Liver (tissue), 9 donors: ENCODE measurements around the gene FXYD7. TPM values are rescaled to one million over a fixed set of nuclear protein-coding genes. Genes with fewer than 3 reads are reported as not detected.

Experiments
- DNase-seq: peaks from one replicate; pipeline ENCODE4 v3.0.0-alpha.2; 2017; ENCODE audit warnings: low spot score
- H3K27ac ChIP-seq, 2 donors: one replicate each; pipeline ENCODE4 v1.7.0; 2013; ENCODE audit warnings: inconsistent platforms in 2 of 2, low read length in 2 of 2, control low read depth in 1 of 2, low read depth in 1 of 2, mild to moderate bottlenecking in 1 of 2
- H3K27me3 ChIP-seq, 4 donors: one replicate each; pipeline versions ENCODE4 v1.6.1 to v1.7.0; 2013; ENCODE audit warnings: low read length in 3 of 4, inconsistent platforms in 1 of 4, mild to moderate bottlenecking in 1 of 4, moderate library complexity in 1 of 4; ENCODE audit not compliant: control insufficient read depth in 4 of 4, insufficient read depth in 4 of 4
- H3K36me3 ChIP-seq, 4 donors: one replicate each; pipeline versions ENCODE4 v1.6.1 to v1.7.0; 2013; ENCODE audit warnings: low read length in 3 of 4, mild to moderate bottlenecking in 3 of 4, low read depth in 1 of 4, moderate library complexity in 1 of 4; ENCODE audit not compliant: control insufficient read depth in 4 of 4, insufficient read depth in 3 of 4
- H3K4me1 ChIP-seq, 4 donors: one replicate each; pipeline versions ENCODE4 v1.6.1 to v1.7.0; 2013; ENCODE audit warnings: low read length in 3 of 4, mild to moderate bottlenecking in 3 of 4, moderate library complexity in 1 of 4; ENCODE audit not compliant: control insufficient read depth in 4 of 4, insufficient read depth in 4 of 4
- H3K4me3 ChIP-seq, 3 donors: one replicate each; pipeline versions ENCODE4 v1.6.1 to v1.7.0; 2013; ENCODE audit warnings: low read length in 3 of 3, control low read depth in 1 of 3, low read depth in 1 of 3, mild to moderate bottlenecking in 1 of 3
- H3K9ac ChIP-seq, 2 donors: one replicate each; pipeline ENCODE4 v1.7.0; 2013; ENCODE audit warnings: low read length in 2 of 2, mild to moderate bottlenecking in 2 of 2, moderate library complexity in 2 of 2, control low read depth in 1 of 2, low read depth in 1 of 2
- H3K9me3 ChIP-seq, 4 donors: one replicate each; pipeline versions ENCODE4 v1.6.1 to v1.7.0; 2013; ENCODE audit warnings: low read length in 3 of 4; ENCODE audit not compliant: control insufficient read depth in 4 of 4
- ATF3 ChIP-seq: IDR thresholded peaks from 2 replicates; pipeline ENCODE4 v1.6.1; 2016; ENCODE audit warnings: antibody characterized with exemption
- EGR1 ChIP-seq, 2 donors: IDR thresholded peaks; 2 replicates each; pipeline ENCODE4 v1.6.1; 2016 to 2018; ENCODE audit warnings: antibody characterized with exemption in 2 of 2, low read depth in 2 of 2
- FOXA1 ChIP-seq: IDR thresholded peaks from 2 replicates; pipeline ENCODE4 v1.6.1; 2016; ENCODE audit warnings: antibody characterized with exemption
- FOXA2 ChIP-seq: IDR thresholded peaks from 2 replicates; pipeline ENCODE4 v1.6.1; 2016; ENCODE audit warnings: antibody characterized with exemption
- GABPA ChIP-seq, 2 donors: IDR thresholded peaks in 1 of 2; conservative IDR thresholded peaks in 1 of 2; 2 replicates each; pipeline ENCODE4 v1.6.1; 2016; ENCODE audit warnings: antibody characterized with exemption in 2 of 2, mild to moderate bottlenecking in 1 of 2, moderate library complexity in 1 of 2
- HNF4A ChIP-seq, 2 donors: conservative IDR thresholded peaks; 2 replicates each; pipeline ENCODE4 v1.6.1; 2016; ENCODE audit warnings: antibody characterized with exemption in 2 of 2, mild to moderate bottlenecking in 2 of 2
- HNF4G ChIP-seq: IDR thresholded peaks from 2 replicates; pipeline ENCODE4 v1.6.1; 2016; ENCODE audit warnings: antibody characterized with exemption
- JUND ChIP-seq, 2 donors: IDR thresholded peaks; 2 replicates each; pipeline ENCODE4 v1.6.1; 2016; ENCODE audit warnings: antibody characterized with exemption in 2 of 2
- NR2F2 ChIP-seq: IDR thresholded peaks from 2 replicates; pipeline ENCODE4 v1.6.1; 2016; ENCODE audit warnings: antibody characterized with exemption
- RAD21 ChIP-seq, 2 donors: IDR thresholded peaks; 2 replicates each; pipeline ENCODE4 v1.6.1; 2016; ENCODE audit warnings: antibody characterized with exemption in 2 of 2, mild to moderate bottlenecking in 2 of 2
- REST ChIP-seq: IDR thresholded peaks from 2 replicates; pipeline ENCODE4 v1.6.1; 2016; ENCODE audit warnings: antibody characterized with exemption, mild to moderate bottlenecking
- RXRA ChIP-seq, 2 donors: IDR thresholded peaks; 2 replicates each; pipeline ENCODE4 v1.6.1; 2017 to 2018; ENCODE audit warnings: antibody characterized with exemption in 2 of 2, mild to moderate bottlenecking in 1 of 2
- TAF1 ChIP-seq: conservative IDR thresholded peaks from 2 replicates; pipeline ENCODE4 v1.6.1; 2016; ENCODE audit warnings: antibody characterized with exemption, mild to moderate bottlenecking
- YY1 ChIP-seq: IDR thresholded peaks from 2 replicates; pipeline ENCODE4 v1.6.1; 2016; ENCODE audit warnings: antibody characterized with exemption, mild to moderate bottlenecking
- ZBTB33 ChIP-seq: IDR thresholded peaks from 2 replicates; pipeline ENCODE4 v1.6.1; 2016; ENCODE audit warnings: antibody characterized with exemption
- WGBS: extraction: QIAGEN DNeasy Blood & Tissue Kit; methylation state at CpG from one replicate; pipeline ENCODE4 v1.1.7; 2013; 5-methylcytosine and 5-hydroxymethylcytosine counted together
- polyA plus RNA-seq, 2 donors: library from polyadenylated mRNA; stranded (reverse) in 1 of 2; unstranded in 1 of 2; fragments of 200-250 nt in 1 of 2; fragments of >200 nt in 1 of 2; fragmentation: Nextera tagmentation in 1 of 2; extraction: Ambion mirVana in 1 of 2; gene quantifications; one replicate each; pipeline versions ENCODE4 v1.2.1 to v1.2.3, GENCODE V29; 2013 to 2015
- total RNA-seq, 2 donors: library from RNA; depleted of rRNA; stranded (reverse); fragments of >200 nt; gene quantifications; one replicate each; pipeline ENCODE4 v1.2.3, GENCODE V29; 2014
- donor health status: healthy.
- donor health status: healthy.
- donor health status: healthy.
- donor health status: healthy.
- donor health status: healthy.

Gene FXYD7
- total and polyA plus RNA-seq, 4 donors, result 0.08 to 0.09 TPM; not detected in 2

GRCh38 chr19:35143818-35144217, 763 bp downstream of the FXYD7 start:
- DNase-seq, result no peak
- H3K9me3 ChIP-seq, result no peaks in the 10 kb centered on the region
- H3K9ac ChIP-seq, result no peak overlapping the region
- no peak overlapping the region for H3K4me3 ChIP-seq
- peaks cover 5 to 23% (median 16%) of the 10 kb centered on the region in 4 donors for H3K4me1 ChIP-seq
- 84% methylated on average over 3 of the region's 3 CpGs for WGBS
- no peaks in the 10 kb centered on the region for H3K36me3 ChIP-seq
- H3K27me3 ChIP-seq, result no peaks in the 10 kb centered on the region
- TF ChIP-seq FOXA1 (no peak), HNF4G (no peak), FOXA2 (no peak), ATF3 (no peak), JUND (IDR thresholded peaks at IDR 0.05) (no peak), ZBTB33 (no peak), REST (no peak), EGR1 (IDR thresholded peaks at IDR 0.05; ENCODE audit: low read depth in 2 of 2) (no peak)
- no peak overlapping the region for H3K27ac ChIP-seq

- H3K4me1 ChIP-seq, result peaks cover 5 to 22% (median 15%) of the 10 kb centered on the region in 4 donors
- no peak overlapping the region for H3K4me3 ChIP-seq
- H3K27ac ChIP-seq, result no peak overlapping the region
- no peak for DNase-seq
- H3K27me3 ChIP-seq, result no peaks in the 10 kb centered on the region
- H3K9me3 ChIP-seq, result no peaks in the 10 kb centered on the region
- WGBS, result 72% methylated on average over 6 of the region's 6 CpGs
- H3K36me3 ChIP-seq, result no peaks in the 10 kb centered on the region
- TF ChIP-seq TAF1 (no peak), ZBTB33 (no peak), HNF4A (conservative IDR thresholded peaks at IDR 0.05) (no peak), RXRA (IDR thresholded peaks at IDR 0.05) (no peak), YY1 (no peak), RAD21 (IDR thresholded peaks at IDR 0.05) (no peak), REST (no peak), NR2F2 (no peak), GABPA (IDR thresholded peaks at IDR 0.05 in 1 of 2, conservative IDR thresholded peaks at IDR 0.05 in 1 of 2) (no peak), FOXA2 (no peak), FOXA1 (no peak)
- H3K9ac ChIP-seq, result no peak overlapping the region
Measured at GRCh38 chr19:35144259-35144599, 1.2 kb downstream of the FXYD7 start.
